Stimulated activated effector memory CD8-positive, alpha-beta T cell treated with anti-CD3 and anti-CD28 coated beads, Interleukin-12 subunit alpha, Interleukin-12 subunit beta, amount 100 ng/mL, for 72 hours (primary cell): ENCODE measurements around the gene PDS5A.
"Not testable (repeated sequence)": the region's sequence is repeated elsewhere in the genome, so short reads cannot be mapped to it uniquely, and the experiment has no call there.

Experiments used
- ATAC-seq: fragments of 150-1000 bp; cut with Tn5 transposase; 2 replicates; pipeline ENCODE4 v1.10.0; 2021
- DNase-seq, 2 donors: peaks; one replicate each; pipeline ENCODE4 v3.0.0; 2021 to 2022; ENCODE audit warnings: low spot score in 2 of 2
- H3K27ac Mint-ChIP-seq: one replicate; pipeline ENCODE4 v1.8.0; 2022; ENCODE audit warnings: mild to moderate bottlenecking, mixed read lengths
- H3K36me3 Mint-ChIP-seq: one replicate; pipeline ENCODE4 v1.8.0; 2022; ENCODE audit warnings: mild to moderate bottlenecking, mixed read lengths
- H3K4me1 Mint-ChIP-seq: one replicate; pipeline ENCODE4 v1.8.0; 2022; ENCODE audit warnings: mixed read lengths
- H3K4me3 Mint-ChIP-seq: one replicate; pipeline ENCODE4 v1.8.0; 2022; ENCODE audit warnings: mild to moderate bottlenecking, mixed read lengths
- H3K9me3 Mint-ChIP-seq: one replicate; pipeline ENCODE4 v1.8.0; 2022; ENCODE audit warnings: mixed read lengths

The PDS5A gene

GRCh38 chr4:39846705-39847104 is 131.0 kb downstream of the PDS5A start:
- Mint-ChIP-seq H3K9me3 (no peaks in the 10 kb centered on the region), H3K4me1 (no peaks in the 10 kb centered on the region), H3K4me3 (no peak overlapping the region), H3K27ac (no peak overlapping the region), H3K36me3 (peaks cover 74% of the 10 kb centered on the region)
- no peak for ATAC-seq
- DNase-seq = no peak

GRCh38 chr4:39846120-39846519 is 131.6 kb downstream of the PDS5A start:
- no peak overlapping the region for H3K27ac Mint-ChIP-seq
- ATAC-seq (no peak), DNase-seq (no peak)
- H3K36me3 Mint-ChIP-seq = peaks cover 80% of the 10 kb centered on the region
- H3K9me3 Mint-ChIP-seq = no peaks in the 10 kb centered on the region
- no peaks in the 10 kb centered on the region for H3K4me1 Mint-ChIP-seq
- H3K4me3 Mint-ChIP-seq = no peak overlapping the region

- peaks cover 93% of the 10 kb centered on the region for H3K36me3 Mint-ChIP-seq
- H3K27ac Mint-ChIP-seq = peak overlapping the region; percentile 58
- H3K4me1 Mint-ChIP-seq = no peaks in the 10 kb centered on the region
- DNase-seq = no peak
- no peaks in the 10 kb centered on the region for H3K9me3 Mint-ChIP-seq
- H3K4me3 Mint-ChIP-seq = no peak overlapping the region
- no peak for ATAC-seq
Measured at GRCh38 chr4:39841894-39842293, 135.8 kb downstream of the PDS5A start.

GRCh38 chr4:39840516-39840915 is 137.2 kb downstream of the PDS5A start:
- not testable (repeated sequence) for ATAC-seq, H3K4me3 Mint-ChIP-seq, H3K9me3 Mint-ChIP-seq, H3K4me1 Mint-ChIP-seq, DNase-seq, H3K27ac Mint-ChIP-seq
- peaks cover 96% of the 10 kb centered on the region for H3K36me3 Mint-ChIP-seq

GRCh38 chr4:39840027-39840426 is 137.7 kb downstream of the PDS5A start:
- H3K4me3 Mint-ChIP-seq = no peak overlapping the region
- H3K27ac Mint-ChIP-seq = no peak overlapping the region
- peaks cover 96% of the 10 kb centered on the region for H3K36me3 Mint-ChIP-seq
- H3K4me1 Mint-ChIP-seq = no peaks in the 10 kb centered on the region
- no peak for DNase-seq
- ATAC-seq = no peak
- no peaks in the 10 kb centered on the region for H3K9me3 Mint-ChIP-seq

GRCh38 chr4:39838431-39838830 is 139.3 kb downstream of the PDS5A start:
- peaks cover 96% of the 10 kb centered on the region for H3K36me3 Mint-ChIP-seq
- not testable (repeated sequence) for H3K9me3 Mint-ChIP-seq, ATAC-seq, H3K4me3 Mint-ChIP-seq, DNase-seq, H3K27ac Mint-ChIP-seq, H3K4me1 Mint-ChIP-seq

GRCh38 chr4:39834269-39834668 is 143.4 kb downstream of the PDS5A start:
- no peak for ATAC-seq
- Mint-ChIP-seq H3K27ac (no peak overlapping the region), H3K9me3 (no peaks in the 10 kb centered on the region), H3K4me1 (no peaks in the 10 kb centered on the region), H3K4me3 (no peak overlapping the region), H3K36me3 (peaks cover 100% of the 10 kb centered on the region)
- no peak for DNase-seq

- H3K27ac Mint-ChIP-seq = no peak overlapping the region
- no peaks in the 10 kb centered on the region for H3K9me3 Mint-ChIP-seq
- ATAC-seq = no peak
- H3K4me3 Mint-ChIP-seq = no peak overlapping the region
- peaks cover 74% of the 10 kb centered on the region for H3K36me3 Mint-ChIP-seq
- H3K4me1 Mint-ChIP-seq = no peaks in the 10 kb centered on the region
- no peak for DNase-seq
Measured at GRCh38 chr4:39825741-39826231, 151.9 kb downstream of the PDS5A start.

- no peaks in the 10 kb centered on the region for H3K9me3 Mint-ChIP-seq
- no peak for ATAC-seq
- H3K36me3 Mint-ChIP-seq = peaks cover 73% of the 10 kb centered on the region
- no peak for DNase-seq
- no peak overlapping the region for H3K27ac Mint-ChIP-seq
- no peaks in the 10 kb centered on the region for H3K4me1 Mint-ChIP-seq
- H3K4me3 Mint-ChIP-seq = no peak overlapping the region
Measured at GRCh38 chr4:39825090-39825489, 152.6 kb downstream of the PDS5A start.

- Mint-ChIP-seq H3K36me3 (peaks cover 58% of the 10 kb centered on the region), H3K4me3 (no peak overlapping the region), H3K9me3 (no peaks in the 10 kb centered on the region), H3K4me1 (no peaks in the 10 kb centered on the region), H3K27ac (no peak overlapping the region)
- ATAC-seq (no peak), DNase-seq (no peak)
Measured at GRCh38 chr4:39823191-39823590, 154.5 kb downstream of the PDS5A start.

- no peaks in the 10 kb centered on the region for H3K4me1 Mint-ChIP-seq
- no peak overlapping the region for H3K4me3 Mint-ChIP-seq
- ATAC-seq (no peak), DNase-seq (no peak)
- H3K36me3 Mint-ChIP-seq = peaks cover 52% of the 10 kb centered on the region
- H3K27ac Mint-ChIP-seq = no peak overlapping the region
- no peaks in the 10 kb centered on the region for H3K9me3 Mint-ChIP-seq
Measured at GRCh38 chr4:39822662-39823061, 155.0 kb downstream of the PDS5A start.

GRCh38 chr4:39821951-39822350 is 155.8 kb downstream of the PDS5A start:
- Mint-ChIP-seq H3K9me3 (no peaks in the 10 kb centered on the region), H3K36me3 (peaks cover 45% of the 10 kb centered on the region), H3K4me1 (no peaks in the 10 kb centered on the region), H3K27ac (no peak overlapping the region), H3K4me3 (no peak overlapping the region)
- ATAC-seq (no peak), DNase-seq (no peak)

- ATAC-seq = no peak
- Mint-ChIP-seq H3K4me1 (no peaks in the 10 kb centered on the region), H3K4me3 (no peak overlapping the region), H3K36me3 (peaks cover 31% of the 10 kb centered on the region), H3K27ac (peak overlapping the region; percentile 72), H3K9me3 (no peaks in the 10 kb centered on the region)
- no peak for DNase-seq
Measured at GRCh38 chr4:39820186-39820585, 157.5 kb downstream of the PDS5A start.

- ATAC-seq = no peak
- DNase-seq = no peak
- Mint-ChIP-seq H3K27ac (no peak overlapping the region), H3K4me3 (no peak overlapping the region), H3K36me3 (peaks cover 31% of the 10 kb centered on the region), H3K4me1 (peaks cover 14% of the 10 kb centered on the region), H3K9me3 (no peaks in the 10 kb centered on the region)
Measured at GRCh38 chr4:39818646-39819045, 159.1 kb downstream of the PDS5A start.

- H3K27ac Mint-ChIP-seq = peak overlapping the region; percentile 100
- peak; percentile 63 for ATAC-seq
- H3K36me3 Mint-ChIP-seq = peaks cover 39% of the 10 kb centered on the region
Measured at GRCh38 chr4:39814403-39815185, 163.1 kb downstream of the PDS5A start.

GRCh38 chr4:39813761-39814160 is 163.9 kb downstream of the PDS5A start:
- not testable (repeated sequence) for ATAC-seq, DNase-seq, H3K9me3 Mint-ChIP-seq
- Mint-ChIP-seq H3K4me3 (peak overlapping the region; percentile 38), H3K27ac (peak overlapping the region; percentile 100), H3K4me1 (peaks cover 29% of the 10 kb centered on the region), H3K36me3 (peaks cover 39% of the 10 kb centered on the region)

More at GRCh38 chr4:39814403-39815185, 163.1 kb downstream of the PDS5A start:
- Mint-ChIP-seq H3K4me3 (peak overlapping the region; percentile 38), H3K4me1 (peaks cover 29% of the 10 kb centered on the region), H3K9me3 (peaks cover 4% of the 10 kb centered on the region)
- peak in 1 of 2 donors; percentile 11 for DNase-seq
